Osteoblast (primary cell): ENCODE results near the gene HSD11B2. TPM values are rescaled to one million over a fixed set of nuclear protein-coding genes. Genes with fewer than 3 reads are reported as not detected.
A peak's percentile ranks its signal among the peaks of the same experiment; 100 is the strongest.
"Not testable (repeated sequence)": the region's sequence is repeated elsewhere in the genome, so short reads cannot be mapped to it uniquely, and the experiment has no call there.

Source experiments
- DNase-seq: peaks from one replicate; pipeline ENCODE4 v3.0.0; 2011; ENCODE audit warnings: low spot score, mixed read lengths; ENCODE audit not compliant: insufficient read length; ENCODE audit errors: missing footprints
- H2AFZ ChIP-seq: 2 replicates; pipeline ENCODE4 v1.6.0; 2011; ENCODE audit warnings: mild to moderate bottlenecking, low read length
- H3K27ac ChIP-seq: 2 replicates; pipeline ENCODE4 v1.5.1; 2011; ENCODE audit warnings: mild to moderate bottlenecking, low read depth, low read length, moderate library complexity
- H3K27me3 ChIP-seq: 2 replicates; pipeline ENCODE4 v1.6.0; 2012; ENCODE audit warnings: mild to moderate bottlenecking, control low read depth, inconsistent platforms, low read length, moderate library complexity; ENCODE audit not compliant: insufficient read depth
- H3K36me3 ChIP-seq: 2 replicates; pipeline ENCODE4 v1.5.1; 2011; ENCODE audit warnings: mild to moderate bottlenecking, low read length, control low read depth, moderate library complexity; ENCODE audit not compliant: insufficient read depth
- H3K4me1 ChIP-seq: 2 replicates; pipeline ENCODE4 v1.5.1; 2011; ENCODE audit warnings: mild to moderate bottlenecking, low read length, control low read depth, moderate library complexity; ENCODE audit not compliant: insufficient read depth
- H3K4me2 ChIP-seq: 2 replicates; pipeline ENCODE4 v1.6.0; 2011; ENCODE audit warnings: mild to moderate bottlenecking, low read length; ENCODE audit not compliant: insufficient read depth
- H3K4me3 ChIP-seq: fragments of 200-600 bp; sonication (generic); 3 replicates; pipeline ENCODE4 v1.5.1; 2012; ENCODE audit warnings: mild to moderate bottlenecking, low read length, inconsistent platforms; ENCODE audit not compliant: insufficient read depth
- H3K79me2 ChIP-seq: 2 replicates; pipeline ENCODE4 v1.6.0; 2012; ENCODE audit warnings: mild to moderate bottlenecking, low read length, control low read depth, inconsistent platforms; ENCODE audit not compliant: insufficient read depth
- H3K9me3 ChIP-seq: 2 replicates; pipeline ENCODE4 v1.5.1; 2011; ENCODE audit warnings: low read depth, low read length, control low read depth
- H4K20me1 ChIP-seq: 2 replicates; pipeline ENCODE4 v1.6.0; 2012; ENCODE audit warnings: mild to moderate bottlenecking, low read length, control low read depth; ENCODE audit not compliant: insufficient read depth
- total RNA-seq: library from RNA; depleted of rRNA; stranded (reverse); fragments of >200 nt; gene quantifications from 2 replicates; pipeline ENCODE4 v1.2.3, GENCODE V29; 2012
- TF ChIP-seq, protein P1 (sequence below): IDR thresholded peaks from 2 replicates; pipeline ENCODE4 v1.5.1; 2011; ENCODE audit warnings: mild to moderate bottlenecking, low read depth, low read length, moderate library complexity; ENCODE audit errors: extremely low read depth

Gene HSD11B2
- total RNA-seq, 1 donor = not detected

DNA sequence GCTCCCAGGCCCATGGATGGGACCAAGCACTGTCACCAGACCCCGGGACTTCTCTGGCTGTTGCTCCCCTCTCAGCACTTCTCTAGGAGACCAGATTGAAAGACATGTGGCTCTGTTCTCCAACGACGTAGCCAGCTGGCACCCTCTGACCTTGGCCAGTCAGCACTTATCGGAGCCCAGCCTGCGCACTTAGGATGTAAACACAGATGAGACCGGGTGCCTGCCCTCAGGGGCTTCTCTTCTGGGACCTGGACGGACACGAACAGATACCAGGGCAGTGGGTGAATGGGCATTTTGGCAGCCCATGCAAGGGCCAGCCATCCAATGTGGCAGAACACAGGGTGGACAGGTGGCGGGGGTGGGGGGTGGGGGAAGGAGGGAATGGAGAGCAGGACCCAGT lies 21.3 kb upstream of the HSD11B2 start:
- H3K27ac ChIP-seq = no peak overlapping the region
- no peak overlapping the region for H3K4me3 ChIP-seq
- no peak overlapping the region for H3K4me2 ChIP-seq
- H3K79me2 ChIP-seq = peaks cover 16% of the 10 kb centered on the region
- no peaks in the 10 kb centered on the region for H3K9me3 ChIP-seq
- peak; percentile 52 for DNase-seq
- no peaks in the 10 kb centered on the region for H3K27me3 ChIP-seq
- H3K36me3 ChIP-seq = no peaks in the 10 kb centered on the region
- TF ChIP-seq, protein P1, sequence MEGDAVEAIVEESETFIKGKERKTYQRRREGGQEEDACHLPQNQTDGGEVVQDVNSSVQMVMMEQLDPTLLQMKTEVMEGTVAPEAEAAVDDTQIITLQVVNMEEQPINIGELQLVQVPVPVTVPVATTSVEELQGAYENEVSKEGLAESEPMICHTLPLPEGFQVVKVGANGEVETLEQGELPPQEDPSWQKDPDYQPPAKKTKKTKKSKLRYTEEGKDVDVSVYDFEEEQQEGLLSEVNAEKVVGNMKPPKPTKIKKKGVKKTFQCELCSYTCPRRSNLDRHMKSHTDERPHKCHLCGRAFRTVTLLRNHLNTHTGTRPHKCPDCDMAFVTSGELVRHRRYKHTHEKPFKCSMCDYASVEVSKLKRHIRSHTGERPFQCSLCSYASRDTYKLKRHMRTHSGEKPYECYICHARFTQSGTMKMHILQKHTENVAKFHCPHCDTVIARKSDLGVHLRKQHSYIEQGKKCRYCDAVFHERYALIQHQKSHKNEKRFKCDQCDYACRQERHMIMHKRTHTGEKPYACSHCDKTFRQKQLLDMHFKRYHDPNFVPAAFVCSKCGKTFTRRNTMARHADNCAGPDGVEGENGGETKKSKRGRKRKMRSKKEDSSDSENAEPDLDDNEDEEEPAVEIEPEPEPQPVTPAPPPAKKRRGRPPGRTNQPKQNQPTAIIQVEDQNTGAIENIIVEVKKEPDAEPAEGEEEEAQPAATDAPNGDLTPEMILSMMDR = no peak
- peaks cover 28% of the 10 kb centered on the region for H3K4me1 ChIP-seq
- H2AFZ ChIP-seq = no peak overlapping the region
- no peaks in the 10 kb centered on the region for H4K20me1 ChIP-seq

DNA sequence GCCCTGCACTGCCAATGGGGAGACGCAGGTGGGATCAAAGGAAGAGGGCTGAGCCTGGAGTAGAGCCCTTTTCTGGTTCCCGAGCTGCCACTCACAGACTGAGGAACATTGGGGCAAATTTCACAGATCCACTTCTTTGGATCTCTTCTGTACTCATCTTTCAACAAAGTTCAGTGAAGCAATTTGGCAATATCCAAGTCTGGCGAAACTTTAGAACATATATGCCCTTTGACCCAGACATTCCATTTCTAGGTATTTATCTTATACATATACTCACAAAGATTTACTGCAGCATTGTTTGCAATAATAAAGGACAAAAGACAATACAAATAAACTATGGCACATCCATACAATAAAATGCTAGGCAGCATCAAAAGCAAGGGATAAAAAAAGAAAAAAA lies 19.6 kb upstream of the HSD11B2 start:
- Histone ChIP-seq H3K36me3 (no peaks in the 10 kb centered on the region), H3K79me2 (peaks cover 19% of the 10 kb centered on the region), H3K4me3 (no peak overlapping the region), H3K27ac (no peak overlapping the region), H3K4me1 (peaks cover 18% of the 10 kb centered on the region), H3K4me2 (no peak overlapping the region), H2AFZ (no peak overlapping the region), H3K27me3 (no peaks in the 10 kb centered on the region), H4K20me1 (no peaks in the 10 kb centered on the region), H3K9me3 (no peaks in the 10 kb centered on the region)
- TF ChIP-seq, protein P1 = no peak
- peak; percentile 80 for DNase-seq

DNA sequence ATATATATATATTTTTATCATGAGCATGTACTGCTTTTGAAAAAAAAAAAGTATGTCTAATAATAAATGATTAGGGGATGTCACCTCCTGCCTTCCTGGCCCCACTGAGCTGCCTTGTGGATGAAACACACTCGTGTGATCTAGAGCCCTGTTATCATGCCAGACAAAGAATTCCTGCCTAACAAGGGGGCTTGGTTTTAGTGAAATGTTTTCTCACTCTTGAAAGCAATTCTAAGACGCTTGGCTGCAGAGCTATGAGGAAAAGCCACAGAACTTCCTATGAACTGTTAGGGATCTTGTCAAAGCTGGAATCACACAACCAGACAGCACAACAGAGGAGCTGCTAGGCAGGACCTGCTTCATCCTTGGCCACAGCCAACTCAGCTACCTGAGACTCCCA lies 18.6 kb upstream of the HSD11B2 start:
- Histone ChIP-seq H3K79me2 (peaks cover 19% of the 10 kb centered on the region), H3K36me3 (no peaks in the 10 kb centered on the region), H3K4me1 (peaks cover 12% of the 10 kb centered on the region), H3K27me3 (no peaks in the 10 kb centered on the region), H2AFZ (no peak overlapping the region), H3K4me2 (no peak overlapping the region), H3K4me3 (no peak overlapping the region), H3K9me3 (no peaks in the 10 kb centered on the region), H4K20me1 (no peaks in the 10 kb centered on the region), H3K27ac (no peak overlapping the region)
- DNase-seq = peak; percentile 71
- TF ChIP-seq, protein P1 = no peak

GRCh38 chr16:67413978-67414911 lies 16.7 kb upstream of the HSD11B2 start:
- no peak overlapping the region for H2AFZ ChIP-seq
- no peaks in the 10 kb centered on the region for H3K27me3 ChIP-seq
- H3K79me2 ChIP-seq = peaks cover 17% of the 10 kb centered on the region
- H3K4me3 ChIP-seq = no peak overlapping the region
- no peaks in the 10 kb centered on the region for H3K36me3 ChIP-seq
- no peak for DNase-seq
- H3K4me2 ChIP-seq = no peak overlapping the region
- TF ChIP-seq, protein P1 = no peak
- H3K27ac ChIP-seq = no peak overlapping the region
- H3K4me1 ChIP-seq = peaks cover 7% of the 10 kb centered on the region
- H3K9me3 ChIP-seq = no peaks in the 10 kb centered on the region
- H4K20me1 ChIP-seq = no peaks in the 10 kb centered on the region

DNA sequence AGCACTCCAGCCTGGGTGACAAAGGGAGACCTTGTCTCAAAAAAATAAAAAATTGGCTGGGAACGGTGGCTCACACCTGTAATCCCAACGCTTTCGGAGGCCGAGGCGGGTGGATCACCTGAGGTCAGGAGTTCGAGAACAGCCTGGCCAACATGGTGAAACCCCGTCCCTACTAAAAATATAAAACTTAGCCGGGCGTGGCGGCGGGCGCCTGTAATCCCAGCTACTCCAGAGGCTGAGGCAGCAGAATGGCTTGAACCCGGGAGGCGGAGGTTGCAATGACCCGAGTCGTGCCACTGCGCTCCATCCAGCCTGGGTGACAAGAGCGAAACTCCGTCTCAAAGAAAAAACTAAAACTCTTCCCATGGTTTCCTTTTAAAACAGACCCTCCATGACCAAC lies 15.5 kb upstream of the HSD11B2 start:
- H2AFZ ChIP-seq = peak overlapping the region; percentile 92
- H4K20me1 ChIP-seq, H3K36me3 ChIP-seq, H3K27me3 ChIP-seq, DNase-seq, H3K4me1 ChIP-seq, H3K9me3 ChIP-seq: not testable (repeated sequence)
- peak overlapping the region; percentile 92 for H3K4me3 ChIP-seq
- peaks cover 12% of the 10 kb centered on the region for H3K79me2 ChIP-seq
- peak overlapping the region; percentile 77 for H3K4me2 ChIP-seq
- H3K27ac ChIP-seq = peak overlapping the region; percentile 88
